Activated T-helper 17 cell treated with anti-CD3 and anti-CD28 coated beads, Interleukin-2, amount 50 U/mL, for 72 hours (primary cell): ENCODE data around the gene CCDC34. TPM values are rescaled to one million over a fixed set of nuclear protein-coding genes. Genes with fewer than 3 reads are reported as not detected.

Experiments used
- total RNA-seq, 2 donors: library from RNA; stranded (reverse); gene quantifications; one replicate each; pipeline ENCODE4 v1.2.3, GENCODE V29; 2022

The CCDC34 gene
- total RNA-seq, 2 donors from 2014 or later = 9.8 to 19.1 TPM

Other genes starting within 250 kb of the CCDC34 start
- 1 to 10 TPM in 1 of 2 donors, under 1 TPM in 1; 0.24 to 1.4 TPM for gene LGR4, start 109.6 kb upstream of the CCDC34 start, total RNA-seq
- 10 to 100 TPM; 19.8 to 24.7 TPM for gene LIN7C, start 143.6 kb upstream of the CCDC34 start, total RNA-seq